Measurements from ENCODE around the gene HTD2. TPM values are rescaled to one million over a fixed set of nuclear protein-coding genes. Genes with fewer than 3 reads are reported as not detected.

HTD2 gene
- total and polyA plus RNA-seq, 2 experiments from 2014 or later, result 9.9 to 26.0 TPM

DNA sequence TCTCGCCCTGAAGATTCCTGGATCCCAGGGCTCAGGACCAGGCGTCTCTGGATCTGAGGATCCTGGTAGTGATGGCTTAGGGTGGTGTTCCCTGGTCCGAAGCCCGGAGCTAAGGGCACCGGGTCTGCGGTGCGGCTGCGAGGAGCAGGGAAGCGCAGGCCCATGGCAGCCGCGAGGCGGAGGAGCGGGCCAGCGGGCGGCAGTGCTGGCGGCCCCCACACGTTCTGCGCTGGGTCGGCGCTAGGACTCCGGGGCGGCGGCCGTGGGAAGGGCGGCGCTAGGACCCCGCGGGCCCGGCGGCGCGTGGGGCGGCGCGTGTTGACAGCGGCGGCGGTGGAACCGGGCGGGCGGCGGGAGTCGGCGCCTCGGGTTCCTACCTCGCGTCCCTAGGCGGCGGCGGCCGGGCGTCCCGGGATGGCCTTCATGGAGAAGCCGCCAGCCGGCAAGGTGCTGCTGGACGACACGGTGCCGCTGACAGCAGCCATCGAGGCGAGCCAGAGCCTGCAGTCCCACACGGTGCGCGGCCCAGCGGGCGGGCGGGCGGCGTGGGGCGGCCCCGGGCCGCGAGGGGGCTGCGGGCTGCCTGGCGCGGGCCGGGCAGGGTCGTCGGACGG is 26.4 kb downstream of the HTD2 start, which contains the start of gene PXK:
Gene PXK, plus strand, starts transcription at position 318 of the 614 bp plus-strand sequence. Its CDS starts 97 bp downstream, at position 415.
- Histone ChIP-seq H3K4me3 (peak within 1 kb of the TSS; percentile 78), H3K4me1 (ENCODE audit: low read depth) (no peaks in the 10 kb centered on the region), H3K36me3 (no peaks in the 10 kb centered on the region), H3K27ac (no peak within 1 kb of the TSS), H3K9me3 (ENCODE audit: low read depth) (no peaks in the 10 kb centered on the region), H3K27me3 (no peaks in the 10 kb centered on the region)
- peak; percentile 88 to 89 for DNase-seq (ENCODE audit: low read depth in 1 of 2, low spot score in 1 of 2)
- TF ChIP-seq, protein P1, sequence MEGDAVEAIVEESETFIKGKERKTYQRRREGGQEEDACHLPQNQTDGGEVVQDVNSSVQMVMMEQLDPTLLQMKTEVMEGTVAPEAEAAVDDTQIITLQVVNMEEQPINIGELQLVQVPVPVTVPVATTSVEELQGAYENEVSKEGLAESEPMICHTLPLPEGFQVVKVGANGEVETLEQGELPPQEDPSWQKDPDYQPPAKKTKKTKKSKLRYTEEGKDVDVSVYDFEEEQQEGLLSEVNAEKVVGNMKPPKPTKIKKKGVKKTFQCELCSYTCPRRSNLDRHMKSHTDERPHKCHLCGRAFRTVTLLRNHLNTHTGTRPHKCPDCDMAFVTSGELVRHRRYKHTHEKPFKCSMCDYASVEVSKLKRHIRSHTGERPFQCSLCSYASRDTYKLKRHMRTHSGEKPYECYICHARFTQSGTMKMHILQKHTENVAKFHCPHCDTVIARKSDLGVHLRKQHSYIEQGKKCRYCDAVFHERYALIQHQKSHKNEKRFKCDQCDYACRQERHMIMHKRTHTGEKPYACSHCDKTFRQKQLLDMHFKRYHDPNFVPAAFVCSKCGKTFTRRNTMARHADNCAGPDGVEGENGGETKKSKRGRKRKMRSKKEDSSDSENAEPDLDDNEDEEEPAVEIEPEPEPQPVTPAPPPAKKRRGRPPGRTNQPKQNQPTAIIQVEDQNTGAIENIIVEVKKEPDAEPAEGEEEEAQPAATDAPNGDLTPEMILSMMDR (IDR thresholded peaks at IDR 0.05; ENCODE audit: low read depth, low read length), result no peak

DNA sequence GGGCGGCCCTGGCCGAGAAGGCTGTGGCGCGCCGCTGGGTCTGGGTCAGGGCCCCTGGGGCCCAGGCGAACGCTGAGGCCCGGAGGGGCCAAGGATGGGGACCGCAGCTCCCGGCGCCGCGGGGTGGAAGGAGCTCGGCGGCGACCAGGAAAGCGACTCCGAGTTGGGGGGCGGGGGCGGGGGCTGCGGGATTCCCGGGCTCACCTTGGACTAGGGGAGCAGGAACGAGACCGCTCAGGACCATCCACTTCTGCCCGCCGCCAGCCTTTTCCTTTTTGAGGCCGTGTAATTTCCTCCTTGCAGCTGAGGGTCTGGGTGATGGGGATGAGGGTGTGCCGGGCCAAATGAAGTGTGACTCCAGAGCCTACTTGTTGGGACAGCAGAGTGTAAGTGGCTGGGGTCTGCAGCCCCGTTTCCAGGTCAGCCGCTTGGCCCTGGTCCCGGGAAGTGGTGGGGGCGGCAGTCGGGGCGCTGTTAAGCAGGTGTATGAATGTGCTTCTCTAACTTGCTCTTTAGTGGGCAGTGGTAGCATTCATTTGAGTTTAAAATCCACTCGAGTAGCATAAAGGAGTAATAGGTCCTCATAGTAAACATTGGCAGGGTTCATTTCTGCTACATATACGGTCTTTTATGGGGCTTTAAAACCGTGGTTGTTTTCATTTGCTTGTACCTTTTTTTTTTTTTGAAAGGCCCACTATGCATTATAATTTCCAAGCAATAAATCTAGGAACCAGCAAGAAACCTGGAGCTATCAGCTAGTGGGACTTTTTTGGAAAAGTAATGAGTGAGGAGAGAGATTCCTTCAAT is 27.1 kb downstream of the HTD2 start:
- TF ChIP-seq, protein P1 (IDR thresholded peaks at IDR 0.05; ENCODE audit: low read depth, low read length), result peak; percentile 16
- DNase-seq (ENCODE audit: low read depth in 1 of 2, low spot score in 1 of 2), result peak; percentile 29 to 49
- Histone ChIP-seq H3K4me1 (ENCODE audit: low read depth) (no peaks in the 10 kb centered on the region), H3K4me3 (peak overlapping the region; percentile 78), H3K27ac (no peak overlapping the region), H3K36me3 (no peaks in the 10 kb centered on the region), H3K27me3 (no peaks in the 10 kb centered on the region), H3K9me3 (ENCODE audit: low read depth) (no peaks in the 10 kb centered on the region)

DNA sequence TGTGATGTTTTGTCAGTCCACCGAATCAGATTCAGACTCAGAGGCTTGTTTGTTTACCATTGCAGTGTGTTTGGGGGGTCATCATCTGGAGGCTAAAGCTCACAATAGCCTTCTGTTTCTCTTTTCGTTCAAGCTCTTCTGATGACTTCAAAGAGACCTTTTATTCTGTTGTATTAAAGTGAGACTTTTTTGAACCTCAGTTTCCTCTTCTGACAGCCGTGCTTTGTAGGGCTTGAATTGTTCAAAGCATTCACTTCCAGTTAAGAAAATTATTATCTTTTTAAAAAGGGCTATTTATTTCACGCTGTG is 27.6 kb downstream of the HTD2 start:
- H3K27ac ChIP-seq, result no peak overlapping the region
- H3K36me3 ChIP-seq, result no peaks in the 10 kb centered on the region
- H3K4me3 ChIP-seq, result peak overlapping the region; percentile 78
- no peaks in the 10 kb centered on the region for H3K4me1 ChIP-seq (ENCODE audit: low read depth)
- TF ChIP-seq, protein P1 (IDR thresholded peaks at IDR 0.05; ENCODE audit: low read depth, low read length), result no peak
- H3K9me3 ChIP-seq (ENCODE audit: low read depth), result no peaks in the 10 kb centered on the region
- H3K27me3 ChIP-seq, result no peaks in the 10 kb centered on the region
- no peak for DNase-seq (ENCODE audit: low read depth in 1 of 2, low spot score in 1 of 2)

DNA sequence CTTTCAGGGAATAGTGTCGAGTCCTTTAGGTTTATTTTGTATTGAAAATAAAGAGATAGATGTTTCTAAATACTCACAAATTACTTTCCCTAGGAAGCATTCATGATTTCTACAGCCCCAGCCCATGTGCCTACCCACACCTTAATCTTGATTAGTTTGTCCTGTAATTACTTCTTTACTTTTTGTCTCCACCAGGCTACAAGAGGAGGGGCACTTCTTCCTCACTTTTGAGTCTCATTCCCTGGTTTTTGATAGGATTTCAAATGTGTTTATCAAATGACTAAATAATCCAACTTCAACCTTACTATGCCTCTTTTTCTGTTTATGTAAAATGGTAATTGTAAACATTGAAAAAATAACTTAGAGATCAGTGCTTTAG is 28.2 kb downstream of the HTD2 start:
- H3K36me3 ChIP-seq, result no peaks in the 10 kb centered on the region
- H3K4me1 ChIP-seq (ENCODE audit: low read depth), result no peaks in the 10 kb centered on the region
- no peaks in the 10 kb centered on the region for H3K9me3 ChIP-seq (ENCODE audit: low read depth)
- DNase-seq (ENCODE audit: low read depth in 1 of 2, low spot score in 1 of 2), result no peak
- no peaks in the 10 kb centered on the region for H3K27me3 ChIP-seq
- no peak overlapping the region for H3K27ac ChIP-seq
- TF ChIP-seq, protein P1 (IDR thresholded peaks at IDR 0.05; ENCODE audit: low read depth, low read length), result no peak
- H3K4me3 ChIP-seq, result no peak overlapping the region

DNA sequence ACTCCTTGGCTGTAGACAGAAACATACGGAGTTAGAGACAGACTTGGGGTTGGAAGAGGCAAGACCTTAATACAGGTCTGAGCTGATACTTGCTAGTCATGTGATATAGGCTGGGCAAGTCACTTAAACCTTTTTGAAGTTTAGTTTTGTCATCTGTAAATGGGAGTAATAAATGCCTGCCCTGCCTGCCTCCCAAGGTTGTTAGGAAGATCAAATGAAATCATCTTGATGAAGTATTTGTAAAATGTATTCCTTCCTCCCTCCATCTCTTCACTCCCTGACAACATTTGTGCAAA is 29.3 kb downstream of the HTD2 start:
- Histone ChIP-seq H3K4me3 (no peak overlapping the region), H3K27me3 (no peaks in the 10 kb centered on the region), H3K27ac (no peak overlapping the region), H3K9me3 (ENCODE audit: low read depth) (no peaks in the 10 kb centered on the region), H3K4me1 (ENCODE audit: low read depth) (peaks cover under 1% of the 10 kb centered on the region), H3K36me3 (no peaks in the 10 kb centered on the region)
- TF ChIP-seq, protein P1 (IDR thresholded peaks at IDR 0.05; ENCODE audit: low read depth, low read length), result no peak
- DNase-seq (ENCODE audit: low read depth in 1 of 2, low spot score in 1 of 2), result no peak

All from cardiac muscle cell (in vitro differentiated cells and primary cell).